GM13977 (cell line): ENCODE results near the gene PABPN1.

Experiments used
- DNase-seq: peaks from one replicate; pipeline ENCODE4 v3.0.0; 2012; ENCODE audit warnings: low spot score
- in situ Hi-C: fragments of 300-500 bp; cut with MboI; formaldehyde crosslinking; loops from one replicate; pipeline ENCODE4 v1.12.0; 2022; ENCODE audit warnings: low sequenced_read_pairs, low pct_unique_long_range_greater_than_20kb, mixed read lengths, inconsistent platforms; ENCODE audit not compliant: unreplicated experiment
- TF ChIP-seq, protein P1 (sequence below): IDR thresholded peaks from 2 replicates; pipeline ENCODE4 v1.5.1; 2012; ENCODE audit warnings: mild to moderate bottlenecking, control low read depth; ENCODE audit not compliant: insufficient read depth; ENCODE audit errors: extremely low read depth, missing control alignments

The PABPN1 gene

DNA sequence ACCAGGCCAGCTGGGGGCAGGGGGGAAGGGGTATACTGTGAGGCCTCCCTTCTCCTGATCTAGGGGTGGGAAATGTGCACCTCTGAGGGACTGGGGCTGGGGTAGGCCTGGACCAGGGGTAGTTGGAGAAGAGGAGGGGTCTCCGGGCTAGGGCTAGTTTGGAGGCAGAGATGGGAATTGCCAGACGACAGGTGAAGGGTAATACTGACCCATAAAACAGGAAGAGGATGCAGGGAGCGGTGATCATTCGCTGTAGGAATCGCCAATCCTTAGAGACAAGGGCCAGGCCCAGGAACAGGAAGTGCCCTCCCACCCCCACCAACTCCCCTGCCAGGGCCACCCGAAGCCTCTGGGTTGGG lies 27.0 kb downstream of the PABPN1 start:
- TF ChIP-seq, protein P1, sequence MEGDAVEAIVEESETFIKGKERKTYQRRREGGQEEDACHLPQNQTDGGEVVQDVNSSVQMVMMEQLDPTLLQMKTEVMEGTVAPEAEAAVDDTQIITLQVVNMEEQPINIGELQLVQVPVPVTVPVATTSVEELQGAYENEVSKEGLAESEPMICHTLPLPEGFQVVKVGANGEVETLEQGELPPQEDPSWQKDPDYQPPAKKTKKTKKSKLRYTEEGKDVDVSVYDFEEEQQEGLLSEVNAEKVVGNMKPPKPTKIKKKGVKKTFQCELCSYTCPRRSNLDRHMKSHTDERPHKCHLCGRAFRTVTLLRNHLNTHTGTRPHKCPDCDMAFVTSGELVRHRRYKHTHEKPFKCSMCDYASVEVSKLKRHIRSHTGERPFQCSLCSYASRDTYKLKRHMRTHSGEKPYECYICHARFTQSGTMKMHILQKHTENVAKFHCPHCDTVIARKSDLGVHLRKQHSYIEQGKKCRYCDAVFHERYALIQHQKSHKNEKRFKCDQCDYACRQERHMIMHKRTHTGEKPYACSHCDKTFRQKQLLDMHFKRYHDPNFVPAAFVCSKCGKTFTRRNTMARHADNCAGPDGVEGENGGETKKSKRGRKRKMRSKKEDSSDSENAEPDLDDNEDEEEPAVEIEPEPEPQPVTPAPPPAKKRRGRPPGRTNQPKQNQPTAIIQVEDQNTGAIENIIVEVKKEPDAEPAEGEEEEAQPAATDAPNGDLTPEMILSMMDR = no peak

DNA sequence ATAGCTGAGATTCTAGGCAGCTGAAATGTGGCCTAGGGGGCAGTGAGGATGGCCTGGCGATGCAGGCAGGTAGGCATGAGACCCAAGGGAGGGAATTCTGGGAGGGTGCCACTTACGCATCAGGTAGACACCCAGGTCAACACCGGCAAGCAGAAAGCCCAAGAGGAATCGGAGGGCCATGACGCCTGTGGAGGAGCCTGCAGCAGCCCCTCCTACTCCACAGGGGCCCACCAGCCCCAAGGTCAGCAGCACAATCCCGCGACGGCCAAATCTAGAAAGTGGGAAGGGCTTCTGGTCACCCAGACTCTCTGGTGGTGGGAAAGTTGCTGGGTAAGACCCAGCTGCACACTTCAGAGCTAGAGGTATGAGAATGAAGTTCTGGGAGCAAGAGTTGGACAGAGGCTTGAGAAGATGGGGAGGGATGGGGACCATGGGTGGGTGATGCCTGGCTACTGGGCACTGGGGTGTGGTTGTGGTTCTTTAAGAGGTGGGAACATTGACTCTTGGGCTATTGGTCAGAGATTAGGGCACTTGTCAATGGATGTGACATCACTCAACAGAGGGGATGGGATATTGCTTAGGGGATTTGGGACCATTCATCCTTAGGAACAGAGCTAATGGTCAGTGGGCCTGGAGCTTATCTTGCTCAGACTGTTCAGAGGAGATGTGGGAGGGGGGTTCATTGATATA lies 28.0 kb downstream of the PABPN1 start:
- TF ChIP-seq, protein P1 = no peak
- DNase-seq = no peak
- in situ Hi-C loops = no loop called here

More for the DNA sequence above, 27.0 kb downstream of the PABPN1 start:
- in situ Hi-C loops = no loop called here
- DNase-seq = no peak

DNA sequence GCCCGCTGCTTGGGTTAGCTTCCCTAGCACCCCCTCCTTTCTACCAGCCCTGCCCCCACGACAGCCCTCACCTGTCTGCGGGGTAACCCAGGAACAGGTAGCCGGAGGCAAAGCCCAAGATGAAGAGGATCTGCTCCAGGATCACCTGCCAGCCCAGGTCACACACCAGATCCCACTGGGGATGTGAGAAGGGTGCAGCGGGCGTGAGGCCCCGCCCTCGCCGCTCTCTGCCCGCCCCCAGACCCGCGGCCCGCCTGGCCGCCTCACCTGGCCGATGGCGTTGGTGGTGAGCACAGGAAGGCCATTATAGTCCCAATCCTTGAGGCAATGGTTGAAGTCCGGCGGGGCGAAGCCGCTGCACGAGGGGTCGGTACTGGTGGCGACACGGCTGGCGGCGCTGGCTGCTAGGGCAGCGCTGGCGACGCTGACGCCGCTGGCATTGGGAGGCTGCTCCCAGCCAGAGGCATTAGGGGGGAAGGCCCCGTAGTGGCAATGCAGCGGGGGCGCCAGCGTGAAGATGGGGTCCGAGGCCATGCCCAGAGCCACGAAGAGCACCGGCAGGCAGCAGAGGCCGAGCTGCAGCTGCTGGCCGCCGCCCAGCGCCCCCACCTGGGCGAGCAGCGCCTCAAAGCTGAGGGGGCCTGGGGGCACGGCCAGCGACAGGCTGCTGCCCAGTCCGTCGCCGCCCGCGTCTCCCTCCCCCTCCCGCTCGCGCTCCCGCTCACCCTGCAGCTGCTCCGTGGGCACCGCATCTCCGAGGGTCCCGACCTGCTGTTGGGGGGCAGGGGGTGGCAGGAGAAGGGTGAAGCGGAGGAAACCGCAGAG lies 30.6 kb downstream of the PABPN1 start:
- in situ Hi-C loops = no loop called here
- no peak for DNase-seq

DNA sequence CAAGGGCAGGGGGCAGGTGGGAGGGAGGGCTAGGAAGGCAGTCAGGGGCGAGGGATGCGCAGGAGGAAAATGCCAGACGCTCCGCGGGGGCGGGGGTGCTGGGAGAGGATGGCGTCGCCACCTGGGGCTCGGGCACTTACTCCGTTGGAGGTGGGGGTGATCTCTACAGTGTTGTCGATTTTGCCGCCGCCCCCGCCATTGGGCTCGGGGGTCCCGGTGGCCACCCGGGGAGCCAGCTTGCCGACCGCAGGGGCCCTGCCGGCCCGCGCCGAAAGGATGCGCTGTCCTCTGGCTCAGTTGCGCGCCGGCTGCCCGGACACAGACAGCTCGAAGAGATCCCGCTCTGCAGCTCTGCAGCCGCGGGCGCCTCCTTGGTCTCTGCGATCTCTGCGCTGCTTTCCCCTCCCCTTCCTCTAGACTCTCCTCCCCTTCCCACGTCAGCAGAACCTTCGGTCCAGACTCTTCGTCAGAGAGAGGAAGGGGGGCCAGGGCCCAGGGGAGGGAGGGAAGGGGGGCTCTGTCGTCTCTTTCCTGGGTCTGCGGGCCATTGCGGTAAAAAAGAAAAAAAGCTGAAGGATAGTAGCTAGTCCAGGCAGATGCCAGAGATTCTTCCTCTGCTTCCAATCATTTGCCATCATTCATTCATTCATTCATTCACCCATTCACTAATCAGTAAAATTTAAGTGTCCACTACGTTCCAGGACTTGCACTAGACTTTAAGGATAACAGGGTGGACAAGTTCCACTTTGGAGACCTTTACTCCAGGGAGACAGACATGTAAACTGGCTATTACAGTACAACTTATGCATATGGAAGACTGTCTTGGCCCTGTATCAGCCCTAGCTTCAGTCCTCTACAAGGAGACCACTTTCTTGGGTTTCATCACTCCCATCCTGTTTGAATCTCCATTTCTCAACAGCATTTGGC lies 31.5 kb downstream of the PABPN1 start, which contains the start of gene SLC22A17:
Gene SLC22A17 (minus strand): TSS at position 382 of the 927 bp plus-strand sequence.
- DNase-seq = peak; percentile 73

More for the DNA sequence above, 30.6 kb downstream of the PABPN1 start:
- TF ChIP-seq, protein P1 = no peak

DNA sequence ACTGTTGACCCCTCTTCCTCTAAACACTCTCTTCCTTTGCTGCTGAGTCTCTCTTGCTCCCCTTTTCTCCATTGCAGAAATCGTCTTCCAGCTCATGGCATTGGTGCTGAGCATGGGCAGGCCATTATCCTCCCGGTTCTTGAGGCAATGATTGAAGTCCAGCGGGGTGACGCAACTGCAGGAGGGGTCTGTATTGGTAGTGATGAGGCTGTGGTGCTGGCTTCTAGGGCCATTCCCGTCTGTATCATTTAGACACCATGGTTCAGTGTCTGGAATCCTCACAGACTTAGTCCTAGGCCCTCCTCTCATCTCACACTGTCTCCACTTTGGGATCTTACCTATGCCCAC lies 32.1 kb downstream of the PABPN1 start:
- in situ Hi-C loops = no loop called here
- DNase-seq = no peak
- TF ChIP-seq, protein P1 = no peak

More for the DNA sequence above, 31.5 kb downstream of the PABPN1 start, which contains the start of gene SLC22A17:
- in situ Hi-C loops = no loop called here
- TF ChIP-seq, protein P1 = no peak

DNA sequence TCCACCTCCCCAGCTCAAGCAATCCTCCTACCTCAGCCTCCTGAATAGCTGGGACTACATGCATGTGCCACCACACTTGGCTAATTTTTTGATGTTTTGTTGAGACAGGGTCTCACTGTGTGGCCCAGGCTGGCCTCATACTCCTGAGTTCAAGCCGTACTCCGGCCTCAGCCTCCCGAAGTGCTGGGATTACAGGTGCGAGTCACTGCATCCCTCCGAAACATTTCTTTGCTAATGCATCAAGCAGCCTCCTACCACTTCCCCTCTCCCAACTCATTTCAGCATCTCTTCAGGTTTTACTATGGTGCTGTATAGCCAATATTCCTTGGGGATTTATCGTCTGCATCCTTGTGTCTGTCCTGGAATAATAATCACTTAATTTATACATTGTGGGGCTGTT lies 33.7 kb downstream of the PABPN1 start:
- TF ChIP-seq, protein P1 = no peak
- DNase-seq = no peak
- in situ Hi-C loops = no loop called here
